Tibial nerve (tissue), 4 donors: ENCODE data around the gene SPNS1. TPM values are rescaled to one million over a fixed set of nuclear protein-coding genes. Genes with fewer than 3 reads are reported as not detected.
A peak's percentile ranks its signal among the peaks of the same experiment; 100 is the strongest.

ENCODE experiments used
- DNase-seq, 2 donors: peaks; one replicate each; pipeline ENCODE4 v3.0.0-alpha.2; 2019; ENCODE audit warnings: low spot score in 2 of 2
- H3K27ac ChIP-seq, 4 donors: fragments of 200-600 bp; sonication (generic) in 3 of 4; one replicate each; pipeline ENCODE4 v1.5.1; 2017 to 2019; ENCODE audit warnings: mild to moderate bottlenecking in 1 of 4
- H3K27me3 ChIP-seq, 2 donors: fragments of 200-600 bp; sonication (generic) in 1 of 2; one replicate each; pipeline versions ENCODE4 v1.5.1 to v1.6.0; 2017 to 2019
- H3K36me3 ChIP-seq, 3 donors: fragments of 200-600 bp; sonication (generic); one replicate each; pipeline ENCODE4 v1.5.1; 2018 to 2019
- H3K4me1 ChIP-seq, 4 donors: fragments of 200-600 bp; sonication (generic) in 3 of 4; one replicate each; pipeline ENCODE4 v1.5.1; 2017 to 2019
- H3K4me3 ChIP-seq, 4 donors: fragments of 200-600 bp; sonication (generic) in 3 of 4; one replicate each; pipeline ENCODE4 v1.5.1; 2017 to 2019; ENCODE audit warnings: mild to moderate bottlenecking in 1 of 4, moderate library complexity in 1 of 4
- H3K9me3 ChIP-seq, 4 donors: fragments of 200-600 bp; sonication (generic) in 3 of 4; one replicate each; pipeline ENCODE4 v1.5.1; 2017 to 2019
- EP300 ChIP-seq, 2 donors: sonication (generic); formaldehyde crosslinking; IDR thresholded peaks; one replicate each; pipeline ENCODE4 v1.6.1; 2017; ENCODE audit warnings: antibody characterized with exemption in 2 of 2, mild to moderate bottlenecking in 1 of 2
- POLR2A ChIP-seq, 2 donors: fragments of 450-650 bp; IDR thresholded peaks; one replicate each; pipeline ENCODE4 v1.6.1; 2017; ENCODE audit warnings: antibody characterized with exemption in 2 of 2, mild to moderate bottlenecking in 2 of 2, moderate library complexity in 2 of 2
- WGBS, 2 donors: methylation state at CpG; one replicate each; pipeline ENCODE4 v1.1.5; 2018; 5-methylcytosine and 5-hydroxymethylcytosine counted together
- total RNA-seq, 4 donors: library from RNA; depleted of rRNA; stranded (reverse); fragments of >200 nt; gene quantifications; one replicate each; pipeline ENCODE4 v1.1.0, GENCODE V29; 2016
- TF ChIP-seq, protein P1 (sequence below), 5 experiments: fragments of 200-600 bp in 3 of 5; fragments of 450-650 bp in 2 of 5; sonication (generic) in 3 of 5; IDR thresholded peaks; one replicate each; pipeline ENCODE4 v1.5.1; 2016 to 2019; ENCODE audit warnings: antibody characterized with exemption in 5 of 5, mild to moderate bottlenecking in 3 of 5, moderate library complexity in 2 of 5

Gene SPNS1
- total RNA-seq, 4 donors from 2014 or later, result 9.8 to 38.4 (median 25.6) TPM

- H3K9me3 ChIP-seq, result no peaks in the 10 kb centered on the region
- TF ChIP-seq, protein P1, sequence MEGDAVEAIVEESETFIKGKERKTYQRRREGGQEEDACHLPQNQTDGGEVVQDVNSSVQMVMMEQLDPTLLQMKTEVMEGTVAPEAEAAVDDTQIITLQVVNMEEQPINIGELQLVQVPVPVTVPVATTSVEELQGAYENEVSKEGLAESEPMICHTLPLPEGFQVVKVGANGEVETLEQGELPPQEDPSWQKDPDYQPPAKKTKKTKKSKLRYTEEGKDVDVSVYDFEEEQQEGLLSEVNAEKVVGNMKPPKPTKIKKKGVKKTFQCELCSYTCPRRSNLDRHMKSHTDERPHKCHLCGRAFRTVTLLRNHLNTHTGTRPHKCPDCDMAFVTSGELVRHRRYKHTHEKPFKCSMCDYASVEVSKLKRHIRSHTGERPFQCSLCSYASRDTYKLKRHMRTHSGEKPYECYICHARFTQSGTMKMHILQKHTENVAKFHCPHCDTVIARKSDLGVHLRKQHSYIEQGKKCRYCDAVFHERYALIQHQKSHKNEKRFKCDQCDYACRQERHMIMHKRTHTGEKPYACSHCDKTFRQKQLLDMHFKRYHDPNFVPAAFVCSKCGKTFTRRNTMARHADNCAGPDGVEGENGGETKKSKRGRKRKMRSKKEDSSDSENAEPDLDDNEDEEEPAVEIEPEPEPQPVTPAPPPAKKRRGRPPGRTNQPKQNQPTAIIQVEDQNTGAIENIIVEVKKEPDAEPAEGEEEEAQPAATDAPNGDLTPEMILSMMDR (IDR thresholded peaks at IDR 0.05), result no peak
- no peak for TF ChIP-seq POLR2A (IDR thresholded peaks at IDR 0.05)
- TF ChIP-seq EP300 (IDR thresholded peaks at IDR 0.05), result no peak
- H3K4me1 ChIP-seq, result peaks cover 0 to 14% (median 2%) of the 10 kb centered on the region in 4 donors
- H3K27ac ChIP-seq, result no peak overlapping the region
- H3K4me3 ChIP-seq, result no peak overlapping the region
- no peak for DNase-seq
- no peaks in the 10 kb centered on the region for H3K27me3 ChIP-seq
- no peaks in the 10 kb centered on the region for H3K36me3 ChIP-seq
These were observed 31.3 kb upstream of the SPNS1 start for GRCh38 chr16:28943281-28943680.

GRCh38 chr16:28946681-28947080 lies 27.9 kb upstream of the SPNS1 start:
- no peak overlapping the region for H3K4me3 ChIP-seq
- no peaks in the 10 kb centered on the region for H3K27me3 ChIP-seq
- H3K27ac ChIP-seq, result no peak overlapping the region
- no peaks in the 10 kb centered on the region for H3K36me3 ChIP-seq
- H3K9me3 ChIP-seq, result no peaks in the 10 kb centered on the region
- DNase-seq, result no peak
- WGBS, 2 donors, result 71% methylated on average over 4 of the region's 4 CpGs
- TF ChIP-seq EP300 (IDR thresholded peaks at IDR 0.05) (no peak), POLR2A (IDR thresholded peaks at IDR 0.05) (no peak)
- TF ChIP-seq, protein P1 (IDR thresholded peaks at IDR 0.05), result no peak
- peaks cover 0 to 23% (median 4%) of the 10 kb centered on the region in 4 donors for H3K4me1 ChIP-seq

GRCh38 chr16:28950648-28951409 lies 23.7 kb upstream of the SPNS1 start, which contains the start of gene NFATC2IP:
Gene NFATC2IP, plus strand, starts transcription at chr16:28950937. Its CDS starts 75 bp downstream, at chr16:28951012.
- peaks cover 0 to 31% (median 0%) of the 10 kb centered on the region in 3 donors for H3K36me3 ChIP-seq
- H3K27me3 ChIP-seq, result no peaks in the 10 kb centered on the region
- peak within 1 kb of the TSS; percentile 78 to 94 (median 88) for H3K27ac ChIP-seq
- peak; percentile 99 for DNase-seq
- H3K4me3 ChIP-seq, result peak within 1 kb of the TSS; percentile 82 to 100 (median 96)
- TF ChIP-seq, protein P1 (IDR thresholded peaks at IDR 0.05), result peak in 1 of 5 experiments; percentile 47
- TF ChIP-seq EP300 (IDR thresholded peaks at IDR 0.05), result peak; percentile 75 to 93
- TF ChIP-seq POLR2A (IDR thresholded peaks at IDR 0.05), result peak in 1 of 2 donors; percentile 36
- no peaks in the 10 kb centered on the region for H3K9me3 ChIP-seq
- H3K4me1 ChIP-seq, result peaks cover 0 to 33% (median 9%) of the 10 kb centered on the region in 4 donors
- WGBS, 2 donors, result 1% methylated on average over 54 to 76 of the region's 79 CpGs

DNA sequence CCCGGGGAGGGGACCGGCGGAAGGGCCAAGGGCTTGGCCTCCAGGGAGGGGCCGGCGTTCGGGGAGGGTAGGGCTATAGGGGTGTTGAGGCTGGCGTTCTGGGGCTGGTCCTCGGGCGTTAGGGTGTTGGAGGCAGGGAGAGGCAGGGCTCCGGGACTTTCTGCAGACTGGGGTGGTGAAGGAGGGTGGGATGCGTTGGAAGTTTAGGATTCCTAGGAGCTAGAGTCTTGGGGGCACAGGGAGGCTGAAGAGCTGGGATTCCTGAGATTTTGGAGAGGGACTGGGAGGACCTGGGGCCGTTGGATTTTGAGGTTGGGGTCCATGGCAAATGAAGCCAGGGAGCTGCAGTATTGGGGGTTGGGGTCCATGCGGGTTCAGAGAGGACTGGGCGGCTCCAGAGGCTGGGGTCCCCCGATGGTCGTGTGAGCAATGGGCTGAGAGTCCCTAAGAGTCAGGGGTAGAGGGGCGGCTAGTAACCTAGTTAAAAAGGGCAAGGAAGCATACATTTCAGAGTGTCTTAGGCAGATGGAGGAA lies 23.1 kb upstream of the SPNS1 start:
- Histone ChIP-seq H3K4me3 (peak overlapping the region; percentile 82 to 100 (median 96)), H3K36me3 (peaks cover 0 to 37% (median 0%) of the 10 kb centered on the region in 3 donors), H3K9me3 (no peaks in the 10 kb centered on the region), H3K27me3 (no peaks in the 10 kb centered on the region), H3K27ac (peak overlapping the region; percentile 78 to 94 (median 88)), H3K4me1 (peaks cover 0 to 32% (median 8%) of the 10 kb centered on the region in 4 donors)
- WGBS, 2 donors, result 3 to 4% methylated on average over 13 to 17 of the region's 17 CpGs
- TF ChIP-seq, protein P1 (IDR thresholded peaks at IDR 0.05), result no peak
- TF ChIP-seq EP300 (IDR thresholded peaks at IDR 0.05), result no peak
- TF ChIP-seq POLR2A (IDR thresholded peaks at IDR 0.05), result no peak
- DNase-seq, result no peak

GRCh38 chr16:28958216-28958615 lies 16.4 kb upstream of the SPNS1 start:
- Histone ChIP-seq H3K36me3 (peaks cover 3 to 92% (median 5%) of the 10 kb centered on the region in 3 donors), H3K4me1 (peaks cover 0 to 8% (median 0%) of the 10 kb centered on the region in 4 donors), H3K4me3 (no peak overlapping the region), H3K27me3 (no peaks in the 10 kb centered on the region), H3K27ac (no peak overlapping the region), H3K9me3 (no peaks in the 10 kb centered on the region)
- TF ChIP-seq, protein P1 (IDR thresholded peaks at IDR 0.05), result no peak
- TF ChIP-seq POLR2A (IDR thresholded peaks at IDR 0.05), result no peak
- TF ChIP-seq EP300 (IDR thresholded peaks at IDR 0.05), result no peak
- DNase-seq, result no peak
- WGBS, 2 donors, result 93 to 96% methylated on average over 9 of the region's 9 CpGs
